ENCODE data around the gene GFY.

DNA sequence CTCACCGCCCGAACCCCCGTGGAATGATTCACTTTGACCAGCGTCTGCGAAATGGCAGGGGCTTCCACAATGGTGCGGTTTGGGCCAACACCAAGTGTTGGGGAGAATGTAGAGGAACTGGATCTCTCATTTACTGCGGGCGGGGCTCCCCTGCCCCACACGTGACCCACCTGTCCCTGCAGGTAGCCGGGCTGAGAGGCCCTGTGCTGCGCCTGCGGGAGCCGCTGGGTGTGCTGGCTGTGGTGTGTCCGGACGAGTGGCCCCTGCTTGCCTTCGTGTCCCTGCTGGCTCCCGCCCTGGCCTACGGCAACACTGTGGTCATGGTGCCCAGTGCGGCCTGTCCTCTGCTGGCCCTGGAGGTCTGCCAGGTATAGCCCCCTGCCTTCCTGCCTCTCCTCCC, 43.0 kb downstream of the GFY start:
- TF ChIP-seq ZFP30 (CRISPR knock-in tag; IDR thresholded peaks at IDR 0.05) (no peak), TOX (CRISPR knock-in tag; IDR thresholded peaks at IDR 0.05; ENCODE audit: borderline replicate concordance) (no peak)
- TF ChIP-seq, protein P1, sequence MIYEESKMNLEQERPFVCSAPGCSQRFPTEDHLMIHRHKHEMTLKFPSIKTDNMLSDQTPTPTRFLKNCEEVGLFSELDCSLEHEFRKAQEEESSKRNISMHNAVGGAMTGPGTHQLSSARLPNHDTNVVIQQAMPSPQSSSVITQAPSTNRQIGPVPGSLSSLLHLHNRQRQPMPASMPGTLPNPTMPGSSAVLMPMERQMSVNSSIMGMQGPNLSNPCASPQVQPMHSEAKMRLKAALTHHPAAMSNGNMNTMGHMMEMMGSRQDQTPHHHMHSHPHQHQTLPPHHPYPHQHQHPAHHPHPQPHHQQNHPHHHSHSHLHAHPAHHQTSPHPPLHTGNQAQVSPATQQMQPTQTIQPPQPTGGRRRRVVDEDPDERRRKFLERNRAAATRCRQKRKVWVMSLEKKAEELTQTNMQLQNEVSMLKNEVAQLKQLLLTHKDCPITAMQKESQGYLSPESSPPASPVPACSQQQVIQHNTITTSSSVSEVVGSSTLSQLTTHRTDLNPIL (CRISPR knock-in tag; IDR thresholded peaks at IDR 0.05; ENCODE audit: low read depth): no peak
- TF ChIP-seq, protein P2, sequence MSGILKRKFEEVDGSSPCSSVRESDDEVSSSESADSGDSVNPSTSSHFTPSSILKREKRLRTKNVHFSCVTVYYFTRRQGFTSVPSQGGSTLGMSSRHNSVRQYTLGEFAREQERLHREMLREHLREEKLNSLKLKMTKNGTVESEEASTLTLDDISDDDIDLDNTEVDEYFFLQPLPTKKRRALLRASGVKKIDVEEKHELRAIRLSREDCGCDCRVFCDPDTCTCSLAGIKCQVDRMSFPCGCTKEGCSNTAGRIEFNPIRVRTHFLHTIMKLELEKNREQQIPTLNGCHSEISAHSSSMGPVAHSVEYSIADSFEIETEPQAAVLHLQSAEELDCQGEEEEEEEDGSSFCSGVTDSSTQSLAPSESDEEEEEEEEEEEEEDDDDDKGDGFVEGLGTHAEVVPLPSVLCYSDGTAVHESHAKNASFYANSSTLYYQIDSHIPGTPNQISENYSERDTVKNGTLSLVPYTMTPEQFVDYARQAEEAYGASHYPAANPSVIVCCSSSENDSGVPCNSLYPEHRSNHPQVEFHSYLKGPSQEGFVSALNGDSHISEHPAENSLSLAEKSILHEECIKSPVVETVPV (CRISPR knock-in tag; IDR thresholded peaks at IDR 0.05): no peak
